T-helper 2 cell treated with Interferon-gamma antibody and Interleukin-4, amounts not matched to agents 5 μg/mL and 100 μg/mL, for 36 hours (primary cell): Measurements from ENCODE around the gene DNAH17.

Source experiments
- DNase-seq: peaks from one replicate; pipeline ENCODE4 v3.0.0; 2021; ENCODE audit warnings: low spot score
- H3K27ac Mint-ChIP-seq: one replicate; pipeline ENCODE4 v1.8.0; 2021; ENCODE audit warnings: mild to moderate bottlenecking, mixed read lengths
- H3K27me3 Mint-ChIP-seq: one replicate; pipeline ENCODE4 v1.8.0; 2021; ENCODE audit warnings: low read depth, mixed read lengths
- H3K36me3 Mint-ChIP-seq: one replicate; pipeline ENCODE4 v1.8.0; 2021; ENCODE audit warnings: low read depth, mixed read lengths
- H3K4me1 Mint-ChIP-seq: one replicate; pipeline ENCODE4 v1.8.0; 2021; ENCODE audit warnings: low read depth, mixed read lengths
- H3K4me3 Mint-ChIP-seq: one replicate; pipeline ENCODE4 v1.8.0; 2022; ENCODE audit warnings: mild to moderate bottlenecking, moderate library complexity, mixed read lengths
- H3K9me3 Mint-ChIP-seq: one replicate; pipeline ENCODE4 v1.8.0; 2021; ENCODE audit warnings: mixed read lengths

The DNAH17 gene

GRCh38 chr17:78490673-78491072, 86.5 kb downstream of the DNAH17 start:
- no peaks in the 10 kb centered on the region for H3K36me3 Mint-ChIP-seq
- no peak overlapping the region for H3K27ac Mint-ChIP-seq
- H3K9me3 Mint-ChIP-seq = no peaks in the 10 kb centered on the region

GRCh38 chr17:78490156-78490555, 87.0 kb downstream of the DNAH17 start:
- H3K4me1 Mint-ChIP-seq = no peaks in the 10 kb centered on the region
- no peaks in the 10 kb centered on the region for H3K9me3 Mint-ChIP-seq
- no peaks in the 10 kb centered on the region for H3K27me3 Mint-ChIP-seq
- no peak overlapping the region for H3K4me3 Mint-ChIP-seq
- H3K27ac Mint-ChIP-seq = no peak overlapping the region
- no peak for DNase-seq
- no peaks in the 10 kb centered on the region for H3K36me3 Mint-ChIP-seq

More at GRCh38 chr17:78490673-78491072, 86.5 kb downstream of the DNAH17 start:
- no peaks in the 10 kb centered on the region for H3K4me1 Mint-ChIP-seq
- no peak for DNase-seq
- H3K27me3 Mint-ChIP-seq = no peaks in the 10 kb centered on the region
- no peak overlapping the region for H3K4me3 Mint-ChIP-seq

- H3K9me3 Mint-ChIP-seq = no peaks in the 10 kb centered on the region
- no peaks in the 10 kb centered on the region for H3K36me3 Mint-ChIP-seq
- DNase-seq = no peak
- no peak overlapping the region for H3K27ac Mint-ChIP-seq
- peaks cover 5% of the 10 kb centered on the region for H3K4me1 Mint-ChIP-seq
- H3K4me3 Mint-ChIP-seq = no peak overlapping the region
- H3K27me3 Mint-ChIP-seq = no peaks in the 10 kb centered on the region
These were observed 88.1 kb downstream of the DNAH17 start for GRCh38 chr17:78488867-78489634.

- Mint-ChIP-seq H3K4me1 (peaks cover 5% of the 10 kb centered on the region), H3K9me3 (no peaks in the 10 kb centered on the region), H3K36me3 (no peaks in the 10 kb centered on the region), H3K27me3 (no peaks in the 10 kb centered on the region), H3K27ac (no peak overlapping the region), H3K4me3 (no peak overlapping the region)
- DNase-seq = no peak
These were observed 89.0 kb downstream of the DNAH17 start for GRCh38 chr17:78488156-78488555.

GRCh38 chr17:78486946-78487680, 90.1 kb downstream of the DNAH17 start:
- H3K27me3 Mint-ChIP-seq = peaks cover 5% of the 10 kb centered on the region
- no peaks in the 10 kb centered on the region for H3K36me3 Mint-ChIP-seq
- peaks cover 5% of the 10 kb centered on the region for H3K4me1 Mint-ChIP-seq
- H3K4me3 Mint-ChIP-seq = no peak overlapping the region
- no peak overlapping the region for H3K27ac Mint-ChIP-seq
- no peak for DNase-seq
- H3K9me3 Mint-ChIP-seq = no peaks in the 10 kb centered on the region

- DNase-seq = no peak
- no peaks in the 10 kb centered on the region for H3K9me3 Mint-ChIP-seq
- H3K27me3 Mint-ChIP-seq = peaks cover 5% of the 10 kb centered on the region
- no peaks in the 10 kb centered on the region for H3K36me3 Mint-ChIP-seq
- H3K4me1 Mint-ChIP-seq = peaks cover 5% of the 10 kb centered on the region
- no peak overlapping the region for H3K4me3 Mint-ChIP-seq
- no peak overlapping the region for H3K27ac Mint-ChIP-seq
These were observed 90.9 kb downstream of the DNAH17 start for GRCh38 chr17:78486228-78486802.

GRCh38 chr17:78485290-78486168, 91.7 kb downstream of the DNAH17 start:
- Mint-ChIP-seq H3K4me1 (peaks cover 5% of the 10 kb centered on the region), H3K36me3 (no peaks in the 10 kb centered on the region), H3K27ac (no peak overlapping the region), H3K9me3 (no peaks in the 10 kb centered on the region), H3K27me3 (peaks cover 5% of the 10 kb centered on the region), H3K4me3 (peak overlapping the region; percentile 64)
- DNase-seq = no peak

GRCh38 chr17:78484271-78485246, 92.6 kb downstream of the DNAH17 start:
- DNase-seq = peak; percentile 62
- no peaks in the 10 kb centered on the region for H3K36me3 Mint-ChIP-seq
- H3K27ac Mint-ChIP-seq = no peak overlapping the region
- H3K4me3 Mint-ChIP-seq = peak overlapping the region; percentile 75
- H3K9me3 Mint-ChIP-seq = no peaks in the 10 kb centered on the region
- peaks cover 5% of the 10 kb centered on the region for H3K27me3 Mint-ChIP-seq
- H3K4me1 Mint-ChIP-seq = peaks cover 5% of the 10 kb centered on the region

GRCh38 chr17:78479369-78479768, 97.8 kb downstream of the DNAH17 start:
- no peak overlapping the region for H3K4me3 Mint-ChIP-seq
- H3K4me1 Mint-ChIP-seq = peaks cover 4% of the 10 kb centered on the region
- H3K36me3 Mint-ChIP-seq = no peaks in the 10 kb centered on the region
- no peaks in the 10 kb centered on the region for H3K9me3 Mint-ChIP-seq
- no peak overlapping the region for H3K27ac Mint-ChIP-seq
- no peak for DNase-seq
- H3K27me3 Mint-ChIP-seq = peaks cover 5% of the 10 kb centered on the region

GRCh38 chr17:78478757-78479297, 98.4 kb downstream of the DNAH17 start:
- no peaks in the 10 kb centered on the region for H3K9me3 Mint-ChIP-seq

GRCh38 chr17:78477913-78478756, 99.1 kb downstream of the DNAH17 start:
- H3K27me3 Mint-ChIP-seq = peaks cover 5% of the 10 kb centered on the region
- H3K4me3 Mint-ChIP-seq = no peak overlapping the region
- DNase-seq = no peak
- no peak overlapping the region for H3K27ac Mint-ChIP-seq
- no peaks in the 10 kb centered on the region for H3K4me1 Mint-ChIP-seq
- no peaks in the 10 kb centered on the region for H3K36me3 Mint-ChIP-seq
- no peaks in the 10 kb centered on the region for H3K9me3 Mint-ChIP-seq

More at GRCh38 chr17:78478757-78479297, 98.4 kb downstream of the DNAH17 start:
- H3K27me3 Mint-ChIP-seq = peaks cover 5% of the 10 kb centered on the region
- H3K4me3 Mint-ChIP-seq = no peak overlapping the region
- no peak overlapping the region for H3K27ac Mint-ChIP-seq
- no peaks in the 10 kb centered on the region for H3K36me3 Mint-ChIP-seq
- H3K4me1 Mint-ChIP-seq = no peaks in the 10 kb centered on the region
- no peak for DNase-seq

GRCh38 chr17:78476973-78477372, 100.2 kb downstream of the DNAH17 start:
- H3K9me3 Mint-ChIP-seq = no peaks in the 10 kb centered on the region
- H3K36me3 Mint-ChIP-seq = no peaks in the 10 kb centered on the region
- no peak for DNase-seq
- no peak overlapping the region for H3K27ac Mint-ChIP-seq
- no peak overlapping the region for H3K4me3 Mint-ChIP-seq
- no peaks in the 10 kb centered on the region for H3K27me3 Mint-ChIP-seq
- H3K4me1 Mint-ChIP-seq = no peaks in the 10 kb centered on the region
